AG04450 (cell line): Measurements from ENCODE around the gene DLGAP5. TPM values are rescaled to one million over a fixed set of nuclear protein-coding genes. Genes with fewer than 3 reads are reported as not detected.

Experiments used
- CTCF ChIA-PET: fragments of 300-600, 350-600 bp; formaldehyde crosslinking; extraction: SDS; loops from one replicate; lab custom pipeline; 2022; ENCODE audit warnings: antibody characterized with exemption, inconsistent platforms; lab: Charles Lee
- POLR2A ChIA-PET: fragments of 350-600 bp; formaldehyde crosslinking; extraction: SDS; loops from one replicate; lab custom pipeline; 2021; ENCODE audit warnings: antibody characterized with exemption, inconsistent platforms; lab: Yijun Ruan, JAX
- DNase-seq: peaks from one replicate; pipeline ENCODE4 v3.0.0-alpha.2; 2011; ENCODE audit warnings: low read depth, low spot score
- H3K27ac ChIP-seq: one replicate; pipeline ENCODE4 v1.5.1; 2012; ENCODE audit warnings: low read depth, low read length, control low read depth
- H3K27me3 ChIP-seq: one replicate; pipeline ENCODE4 v1.6.0; 2012; ENCODE audit warnings: low read length; ENCODE audit not compliant: control insufficient read depth, insufficient read depth
- H3K4me3 ChIP-seq: 2 replicates; pipeline ENCODE4 v1.5.1; 2011; ENCODE audit warnings: mild to moderate bottlenecking, low read depth, low read length, control low read depth
- H3K9me3 ChIP-seq: 2 replicates; pipeline ENCODE4 v1.5.1; 2012; ENCODE audit warnings: low read length; ENCODE audit not compliant: control insufficient read depth, insufficient read depth
- CTCF ChIP-seq: IDR thresholded peaks from 2 replicates; pipeline ENCODE4 v1.5.1; 2011; ENCODE audit warnings: low read depth, low read length, control low read depth, inconsistent platforms
- polyA plus RNA-seq: library from polyadenylated mRNA; depleted of rRNA; stranded (reverse); fragments of >200 nt; gene quantifications from 2 replicates; pipeline ENCODE4 v1.2.3, GENCODE V29; 2011

The DLGAP5 gene
- polyA plus RNA-seq, 1 experiment, result 16.4 TPM

GRCh38 chr14:55152052-55152753 lies 39.2 kb downstream of the DLGAP5 start:
- Histone ChIP-seq H3K9me3 (no peaks in the 10 kb centered on the region), H3K4me3 (no peak overlapping the region), H3K27ac (peak overlapping the region; percentile 65), H3K27me3 (no peaks in the 10 kb centered on the region)
- no peak for TF ChIP-seq CTCF
- CTCF ChIA-PET, result interaction anchor here (1.0 to 3.3 kb wide), 3 partner anchors 9 to 101 kb away, joined by 6 to 11 read pairs (median 10); partner anchors contain the start of gene MAPK1IP1L
- DNase-seq, result no peak
- POLR2A ChIA-PET, result interaction anchor here (0.6 to 1.0 kb wide), 3 partner anchors 9 to 44 kb away, joined by 3 to 5 read pairs (median 3); partner anchors contain the start of gene LGALS3

GRCh38 chr14:55151601-55152000 lies 39.8 kb downstream of the DLGAP5 start:
- Histone ChIP-seq H3K9me3 (no peaks in the 10 kb centered on the region), H3K27me3 (no peaks in the 10 kb centered on the region), H3K4me3 (no peak overlapping the region), H3K27ac (no peak overlapping the region)
- no peak for TF ChIP-seq CTCF
- ChIA-PET POLR2A (interaction anchor here (0.6 to 1.0 kb wide), 4 partner anchors 8 to 44 kb away, joined by 3 to 5 read pairs (median 3); partner anchors contain the start of gene LGALS3), CTCF (interaction anchor here (2.2 to 3.3 kb wide), 2 partner anchors 9 to 100 kb away, joined by 6 to 10 read pairs; partner anchors contain the start of gene MAPK1IP1L)
- no peak for DNase-seq

GRCh38 chr14:55146425-55146824 lies 45.0 kb downstream of the DLGAP5 start:
- Histone ChIP-seq H3K9me3 (no peaks in the 10 kb centered on the region), H3K27me3 (no peaks in the 10 kb centered on the region), H3K27ac (no peak overlapping the region), H3K4me3 (no peak overlapping the region)
- ChIA-PET POLR2A (interaction anchor here (0.9 kb wide), 1 partner anchor 12 kb away, joined by 5 read pairs; no protein-coding TSS in a partner anchor), CTCF (interaction anchor here (0.5 to 2.3 kb wide), 4 partner anchors 9 to 166 kb away, joined by 3 to 9 read pairs (median 6); partner anchors contain the start of gene MAPK1IP1L)
- TF ChIP-seq CTCF, result no peak
- DNase-seq, result no peak

- POLR2A ChIA-PET, result no interaction called here
- CTCF ChIA-PET, result no interaction called here
- H3K4me3 ChIP-seq, result no peak overlapping the region
- no peaks in the 10 kb centered on the region for H3K27me3 ChIP-seq
- no peak for TF ChIP-seq CTCF
- no peak overlapping the region for H3K27ac ChIP-seq
- no peak for DNase-seq
- no peaks in the 10 kb centered on the region for H3K9me3 ChIP-seq
Observed at GRCh38 chr14:55142466-55142865, 48.9 kb downstream of the DLGAP5 start.

- no peaks in the 10 kb centered on the region for H3K9me3 ChIP-seq
- ChIA-PET POLR2A (no interaction called here), CTCF (no interaction called here)
- TF ChIP-seq CTCF, result no peak
- no peaks in the 10 kb centered on the region for H3K27me3 ChIP-seq
- no peak for DNase-seq
- H3K4me3 ChIP-seq, result no peak overlapping the region
- no peak overlapping the region for H3K27ac ChIP-seq
Observed at GRCh38 chr14:55141825-55142224, 49.6 kb downstream of the DLGAP5 start.
